ENCODE measurements around the gene LOXL1. TPM values are rescaled to one million over a fixed set of nuclear protein-coding genes. Genes with fewer than 3 reads are reported as not detected.

The LOXL1 gene
- total and polyA plus RNA-seq, 3 experiments from 2014 or later: 1.3 to 3.1 (median 1.5) TPM

GRCh38 chr15:73886717-73887345 is 39.4 kb upstream of the LOXL1 start:
- H3K27ac Mint-ChIP-seq: no peak overlapping the region
- CTCF ChIA-PET: interaction anchor here (1.1 kb wide), 1 partner anchor 13 kb away, joined by 3 read pairs; the partner anchor contains the start of gene TBC1D21
- DNase-seq: no peak

GRCh38 chr15:73887481-73887880 is 38.8 kb upstream of the LOXL1 start:
- DNase-seq: no peak
- CTCF ChIA-PET: interaction anchor here (1.1 kb wide), 1 partner anchor 14 kb away, joined by 3 read pairs; the partner anchor contains the start of gene TBC1D21
- H3K9me3 ChIP-seq (ENCODE audit: low read length): no peaks in the 10 kb centered on the region
- H3K27me3 ChIP-seq (ENCODE audit: insufficient read depth, low read length, poor library complexity, severe bottlenecking): no peaks in the 10 kb centered on the region
- Mint-ChIP-seq H3K27ac (peak overlapping the region in 1 of 8 donors; percentile 34), H3K9me3 (no peaks in the 10 kb centered on the region), H3K27me3 (peaks cover 20 to 41% of the 10 kb centered on the region in 2 donors), H3K4me3 (no peak overlapping the region), H3K4me1 (no peaks in the 10 kb centered on the region), H3K36me3 (no peaks in the 10 kb centered on the region)
- H3K4me3 ChIP-seq (ENCODE audit: low read length): no peak overlapping the region
- H3K36me3 ChIP-seq (ENCODE audit: insufficient read depth, low read length): no peaks in the 10 kb centered on the region
- no peaks in the 10 kb centered on the region for H3K4me1 ChIP-seq (ENCODE audit: insufficient read depth, low read length)
- POLR2A ChIA-PET: no interaction called here
- H3K27ac ChIP-seq (ENCODE audit: low read depth, low read length): no peak overlapping the region

More at GRCh38 chr15:73886717-73887345, 39.4 kb upstream of the LOXL1 start:
- H3K9me3 ChIP-seq (ENCODE audit: low read length): no peaks in the 10 kb centered on the region
- H3K4me1 ChIP-seq (ENCODE audit: insufficient read depth, low read length): no peaks in the 10 kb centered on the region
- peaks cover 22 to 47% of the 10 kb centered on the region in 2 donors for H3K27me3 Mint-ChIP-seq
- H3K9me3 Mint-ChIP-seq: no peaks in the 10 kb centered on the region
- no peaks in the 10 kb centered on the region for H3K36me3 ChIP-seq (ENCODE audit: insufficient read depth, low read length)
- H3K4me1 Mint-ChIP-seq: no peaks in the 10 kb centered on the region
- H3K4me3 ChIP-seq (ENCODE audit: low read length): no peak overlapping the region
- POLR2A ChIA-PET: no interaction called here
- no peak overlapping the region for H3K27ac ChIP-seq (ENCODE audit: low read depth, low read length)
- H3K36me3 Mint-ChIP-seq: no peaks in the 10 kb centered on the region
- H3K4me3 Mint-ChIP-seq: no peak overlapping the region
- H3K27me3 ChIP-seq (ENCODE audit: insufficient read depth, low read length, poor library complexity, severe bottlenecking): no peaks in the 10 kb centered on the region

GRCh38 chr15:73888224-73889041 is 37.8 kb upstream of the LOXL1 start:
- Mint-ChIP-seq H3K27me3 (peaks cover 22 to 43% of the 10 kb centered on the region in 2 donors), H3K36me3 (peaks cover 0 to 1% (median 0%) of the 10 kb centered on the region in 3 donors), H3K27ac (no peak overlapping the region), H3K4me1 (no peaks in the 10 kb centered on the region), H3K9me3 (no peaks in the 10 kb centered on the region), H3K4me3 (no peak overlapping the region)
- POLR2A ChIA-PET: no interaction called here
- H3K4me3 ChIP-seq (ENCODE audit: low read length): no peak overlapping the region
- no peak overlapping the region for H3K27ac ChIP-seq (ENCODE audit: low read depth, low read length)
- H3K9me3 ChIP-seq (ENCODE audit: low read length): no peaks in the 10 kb centered on the region
- no peaks in the 10 kb centered on the region for H3K27me3 ChIP-seq (ENCODE audit: insufficient read depth, low read length, poor library complexity, severe bottlenecking)
- H3K36me3 ChIP-seq (ENCODE audit: insufficient read depth, low read length): no peaks in the 10 kb centered on the region
- CTCF ChIA-PET: interaction anchor here (1.1 kb wide), 1 partner anchor 15 kb away, joined by 3 read pairs; the partner anchor contains the start of gene TBC1D21
- no peak for DNase-seq
- H3K4me1 ChIP-seq (ENCODE audit: insufficient read depth, low read length): no peaks in the 10 kb centered on the region

GRCh38 chr15:73889053-73889761 is 37.1 kb upstream of the LOXL1 start:
- ChIA-PET POLR2A (no interaction called here), CTCF (no interaction called here)
- Mint-ChIP-seq H3K36me3 (peaks cover 0 to 1% (median 0%) of the 10 kb centered on the region in 3 donors), H3K4me3 (no peak overlapping the region), H3K27ac (no peak overlapping the region), H3K27me3 (peaks cover 18 to 36% of the 10 kb centered on the region in 2 donors), H3K9me3 (no peaks in the 10 kb centered on the region), H3K4me1 (no peaks in the 10 kb centered on the region)
- Histone ChIP-seq H3K27ac (ENCODE audit: low read depth, low read length) (no peak overlapping the region), H3K27me3 (ENCODE audit: insufficient read depth, low read length, poor library complexity, severe bottlenecking) (no peaks in the 10 kb centered on the region), H3K9me3 (ENCODE audit: low read length) (no peaks in the 10 kb centered on the region), H3K4me3 (ENCODE audit: low read length) (no peak overlapping the region), H3K36me3 (ENCODE audit: insufficient read depth, low read length) (no peaks in the 10 kb centered on the region), H3K4me1 (ENCODE audit: insufficient read depth, low read length) (no peaks in the 10 kb centered on the region)
- no peak for DNase-seq

GRCh38 chr15:73889762-73890124 is 36.5 kb upstream of the LOXL1 start:
- Histone ChIP-seq H3K27me3 (ENCODE audit: insufficient read depth, low read length, poor library complexity, severe bottlenecking) (no peaks in the 10 kb centered on the region), H3K4me1 (ENCODE audit: insufficient read depth, low read length) (no peaks in the 10 kb centered on the region), H3K36me3 (ENCODE audit: insufficient read depth, low read length) (no peaks in the 10 kb centered on the region), H3K9me3 (ENCODE audit: low read length) (no peaks in the 10 kb centered on the region), H3K27ac (ENCODE audit: low read depth, low read length) (no peak overlapping the region), H3K4me3 (ENCODE audit: low read length) (no peak overlapping the region)
- POLR2A ChIA-PET: no interaction called here
- no peak overlapping the region for H3K27ac Mint-ChIP-seq
- no peaks in the 10 kb centered on the region for H3K9me3 Mint-ChIP-seq
- peaks cover 0 to 1% (median 0%) of the 10 kb centered on the region in 3 donors for H3K36me3 Mint-ChIP-seq
- peaks cover 17 to 32% of the 10 kb centered on the region in 2 donors for H3K27me3 Mint-ChIP-seq
- H3K4me1 Mint-ChIP-seq: no peaks in the 10 kb centered on the region
- CTCF ChIA-PET: no interaction called here
- DNase-seq: no peak
- H3K4me3 Mint-ChIP-seq: no peak overlapping the region

GRCh38 chr15:73891328-73892315 is 34.6 kb upstream of the LOXL1 start:
- Mint-ChIP-seq H3K9me3 (no peaks in the 10 kb centered on the region), H3K27me3 (peaks cover 16 to 31% of the 10 kb centered on the region in 2 donors), H3K4me1 (no peaks in the 10 kb centered on the region), H3K36me3 (peaks cover 0 to 4% (median 0%) of the 10 kb centered on the region in 3 donors), H3K4me3 (no peak overlapping the region), H3K27ac (peak overlapping the region in 1 of 8 donors; percentile 54)
- ChIA-PET POLR2A (no interaction called here), CTCF (interaction anchor here (0.9 kb wide), 1 partner anchor 17 kb away, joined by 3 read pairs; no protein-coding TSS in a partner anchor)
- DNase-seq: no peak
- Histone ChIP-seq H3K9me3 (ENCODE audit: low read length) (no peaks in the 10 kb centered on the region), H3K4me3 (ENCODE audit: low read length) (no peak overlapping the region), H3K27ac (ENCODE audit: low read depth, low read length) (no peak overlapping the region), H3K36me3 (ENCODE audit: insufficient read depth, low read length) (no peaks in the 10 kb centered on the region), H3K4me1 (ENCODE audit: insufficient read depth, low read length) (no peaks in the 10 kb centered on the region), H3K27me3 (ENCODE audit: insufficient read depth, low read length, poor library complexity, severe bottlenecking) (no peaks in the 10 kb centered on the region)

- ChIA-PET CTCF (interaction anchor here (0.9 to 2.1 kb wide), 3 partner anchors 10 to 35 kb away, joined by 3 to 6 read pairs (median 3); no protein-coding TSS in a partner anchor), POLR2A (no interaction called here)
- no peak overlapping the region for H3K27ac Mint-ChIP-seq
- no peak overlapping the region for H3K4me3 Mint-ChIP-seq
- Histone ChIP-seq H3K27ac (ENCODE audit: low read depth, low read length) (no peak overlapping the region), H3K9me3 (ENCODE audit: low read length) (no peaks in the 10 kb centered on the region), H3K27me3 (ENCODE audit: insufficient read depth, low read length, poor library complexity, severe bottlenecking) (no peaks in the 10 kb centered on the region), H3K36me3 (ENCODE audit: insufficient read depth, low read length) (no peaks in the 10 kb centered on the region), H3K4me3 (ENCODE audit: low read length) (no peak overlapping the region), H3K4me1 (ENCODE audit: insufficient read depth, low read length) (no peaks in the 10 kb centered on the region)
- peaks cover 0 to 4% (median 1%) of the 10 kb centered on the region in 3 donors for H3K4me1 Mint-ChIP-seq
- H3K27me3 Mint-ChIP-seq: peaks cover 16 to 31% of the 10 kb centered on the region in 2 donors
- no peaks in the 10 kb centered on the region for H3K9me3 Mint-ChIP-seq
- no peak for DNase-seq
- H3K36me3 Mint-ChIP-seq: peaks cover 0 to 4% (median 0%) of the 10 kb centered on the region in 3 donors
These were observed 33.6 kb upstream of the LOXL1 start for GRCh38 chr15:73892446-73893226.
